Hepatocyte (in vitro differentiated cells): ENCODE results near the gene ZNF469. TPM values are rescaled to one million over a fixed set of nuclear protein-coding genes. Genes with fewer than 3 reads are reported as not detected.

ENCODE experiments used
- DNase-seq: peaks from one replicate; pipeline ENCODE4 v3.0.0-alpha.2; 2016; ENCODE audit warnings: low spot score
- H2AFZ ChIP-seq: fragments of 200-600 bp; sonication (generic); 2 replicates; pipeline ENCODE4 v1.6.0; 2016; ENCODE audit warnings: antibody characterized with exemption, mild to moderate bottlenecking
- H3K27ac ChIP-seq: fragments of 200-600 bp; sonication (generic); 2 replicates; pipeline ENCODE4 v1.5.1; 2016; ENCODE audit warnings: mild to moderate bottlenecking
- H3K27me3 ChIP-seq: fragments of 200-600 bp; sonication (generic); 2 replicates; pipeline ENCODE4 v1.6.1; 2016
- H3K36me3 ChIP-seq: fragments of 200-600 bp; sonication (generic); replicated peaks from 2 replicates; pipeline ENCODE4 v1.5.1; 2016; ENCODE audit warnings: low read depth; ENCODE audit not compliant: insufficient read depth
- H3K4me1 ChIP-seq: fragments of 200-600 bp; sonication (generic); 2 replicates; pipeline ENCODE4 v1.5.1; 2016; ENCODE audit warnings: mild to moderate bottlenecking, moderate library complexity; ENCODE audit not compliant: insufficient read depth
- H3K4me2 ChIP-seq: fragments of 200-600 bp; sonication (generic); 2 replicates; pipeline ENCODE4 v1.6.0; 2016
- H3K4me3 ChIP-seq: fragments of 200-600 bp; sonication (generic); 2 replicates; pipeline ENCODE4 v1.5.1; 2016; ENCODE audit warnings: mild to moderate bottlenecking
- H3K79me2 ChIP-seq: fragments of 200-600 bp; sonication (generic); 2 replicates; pipeline ENCODE4 v1.6.0; 2017; ENCODE audit warnings: mild to moderate bottlenecking
- H3K9me2 ChIP-seq: fragments of 200-600 bp; sonication (generic); replicated peaks from 2 replicates; pipeline ENCODE4 v1.6.0; 2017; ENCODE audit warnings: mild to moderate bottlenecking; ENCODE audit not compliant: insufficient read depth
- H3K9me3 ChIP-seq: fragments of 200-600 bp; sonication (generic); 2 replicates; pipeline ENCODE4 v1.5.1; 2016; ENCODE audit warnings: low read depth, mild to moderate bottlenecking
- H4K20me1 ChIP-seq: fragments of 200-600 bp; sonication (generic); 2 replicates; pipeline ENCODE4 v1.6.0; 2016; ENCODE audit warnings: mild to moderate bottlenecking; ENCODE audit not compliant: insufficient read depth, poor library complexity, severe bottlenecking
- CTCF ChIP-seq: fragments of 200-600 bp; sonication (generic); IDR thresholded peaks from 2 replicates; pipeline ENCODE4 v1.5.1; 2016; ENCODE audit warnings: antibody characterized with exemption, mild to moderate bottlenecking; ENCODE audit not compliant: poor library complexity
- EZH2 ChIP-seq: fragments of 200-600 bp; sonication (generic); IDR thresholded peaks from 2 replicates; pipeline ENCODE4 v1.6.1; 2016; ENCODE audit warnings: antibody characterized with exemption, mild to moderate bottlenecking, borderline replicate concordance
- EZH2phosphoT487 ChIP-seq: fragments of 200-600 bp; sonication (generic); IDR thresholded peaks from one replicate; pipeline ENCODE4 v1.6.1; 2018; ENCODE audit warnings: antibody characterized with exemption, mild to moderate bottlenecking, low read depth, moderate library complexity; ENCODE audit not compliant: unreplicated experiment, severe bottlenecking
- WGBS: methylation state at CpG from one replicate; pipeline ENCODE4 v1.1.6; 2016; ENCODE audit warnings: low lambda C conversion rate; ENCODE audit errors: missing lambda C conversion rate; 5-methylcytosine and 5-hydroxymethylcytosine counted together
- polyA plus RNA-seq: library from polyadenylated mRNA; unstranded; fragments of >200 nt; fragmentation: Nextera tagmentation; extraction: Ambion mirVana; gene quantifications from 2 replicates; pipeline ENCODE4 v1.2.1, GENCODE V29; 2016
- total RNA-seq: library from RNA; depleted of rRNA; stranded (reverse); fragments of >200 nt; gene quantifications from 2 replicates; pipeline ENCODE4 v1.2.3, GENCODE V29; 2014

The ZNF469 gene
- total and polyA plus RNA-seq, 2 experiments from 2014 or later, result 1.0 to 1.3 TPM

- Histone ChIP-seq H2AFZ (no peak overlapping the region), H3K27ac (no peak overlapping the region), H3K4me1 (no peaks in the 10 kb centered on the region), H3K36me3 (no peaks in the 10 kb centered on the region), H3K4me3 (no peak overlapping the region), H3K9me2 (no peaks in the 10 kb centered on the region), H3K27me3 (no peaks in the 10 kb centered on the region), H3K79me2 (no peaks in the 10 kb centered on the region), H3K9me3 (no peaks in the 10 kb centered on the region), H4K20me1 (no peaks in the 10 kb centered on the region), H3K4me2 (no peak overlapping the region)
- WGBS, result 91% methylated on average over 40 of the region's 50 CpGs
- no peak for TF ChIP-seq EZH2phosphoT487
- no peak for DNase-seq
Observed at GRCh38 chr16:88375996-88376834, 6.5 kb upstream of the ZNF469 start.

- 88% methylated on average over 22 of the region's 30 CpGs for WGBS
- H3K4me2 ChIP-seq, result no peak overlapping the region
- no peaks in the 10 kb centered on the region for H3K9me2 ChIP-seq
- H4K20me1 ChIP-seq, result no peaks in the 10 kb centered on the region
- TF ChIP-seq EZH2 (no peak), EZH2phosphoT487 (no peak), CTCF (no peak)
- no peaks in the 10 kb centered on the region for H3K4me1 ChIP-seq
- DNase-seq, result no peak
- no peak overlapping the region for H3K27ac ChIP-seq
- no peaks in the 10 kb centered on the region for H3K36me3 ChIP-seq
- no peaks in the 10 kb centered on the region for H3K9me3 ChIP-seq
- no peaks in the 10 kb centered on the region for H3K79me2 ChIP-seq
- H2AFZ ChIP-seq, result no peak overlapping the region
- peaks cover 5% of the 10 kb centered on the region for H3K27me3 ChIP-seq
- no peak overlapping the region for H3K4me3 ChIP-seq
Observed at GRCh38 chr16:88376835-88377726, 5.7 kb upstream of the ZNF469 start.

- Histone ChIP-seq H3K36me3 (no peaks in the 10 kb centered on the region), H3K27ac (no peak overlapping the region), H3K79me2 (no peaks in the 10 kb centered on the region), H3K9me2 (no peaks in the 10 kb centered on the region), H2AFZ (no peak overlapping the region), H3K4me1 (no peaks in the 10 kb centered on the region), H3K27me3 (peaks cover 11% of the 10 kb centered on the region), H3K4me3 (no peak overlapping the region), H3K4me2 (no peak overlapping the region), H4K20me1 (no peaks in the 10 kb centered on the region), H3K9me3 (no peaks in the 10 kb centered on the region)
- WGBS, result 90% methylated on average over 12 of the region's 12 CpGs
- DNase-seq, result no peak
- no peak for TF ChIP-seq CTCF
- TF ChIP-seq EZH2phosphoT487, result no peak
- no peak for TF ChIP-seq EZH2
Observed at GRCh38 chr16:88377961-88378360, 4.8 kb upstream of the ZNF469 start.

GRCh38 chr16:88378401-88378800 is 4.4 kb upstream of the ZNF469 start:
- Histone ChIP-seq H3K4me3 (no peak overlapping the region), H3K4me1 (no peaks in the 10 kb centered on the region), H4K20me1 (no peaks in the 10 kb centered on the region), H3K27me3 (peaks cover 11% of the 10 kb centered on the region), H3K9me2 (no peaks in the 10 kb centered on the region), H2AFZ (no peak overlapping the region), H3K4me2 (no peak overlapping the region), H3K36me3 (no peaks in the 10 kb centered on the region), H3K27ac (no peak overlapping the region), H3K79me2 (no peaks in the 10 kb centered on the region), H3K9me3 (no peaks in the 10 kb centered on the region)
- no peak for DNase-seq
- TF ChIP-seq EZH2 (no peak), EZH2phosphoT487 (no peak), CTCF (no peak)
- WGBS, result 90% methylated on average over 12 of the region's 12 CpGs
